Bronchial epithelial cell (primary cell): ENCODE measurements around the gene ADORA1. TPM values are rescaled to one million over a fixed set of nuclear protein-coding genes. Genes with fewer than 3 reads are reported as not detected.

ENCODE experiments used
- DNase-seq: peaks from one replicate; pipeline ENCODE4 v3.0.0-alpha.2; 2010; ENCODE audit warnings: low read depth
- FAIRE-seq: peaks from 2 replicates; lab custom pipeline; 2011; peaks lifted over from hg19 to GRCh38; lab: Jason Lieb, UNC
- H3K27me3 ChIP-seq: 2 replicates; pipeline ENCODE4 v1.5.1; 2011; ENCODE audit warnings: low read length; ENCODE audit not compliant: control insufficient read depth, insufficient read depth
- H3K36me3 ChIP-seq: 2 replicates; pipeline ENCODE4 v1.5.1; 2011; ENCODE audit warnings: low read length; ENCODE audit not compliant: control insufficient read depth, insufficient read depth
- H3K4me3 ChIP-seq: 2 replicates; pipeline ENCODE4 v1.5.1; 2011; ENCODE audit warnings: mild to moderate bottlenecking, low read depth, low read length, control low read depth
- CTCF ChIP-seq: IDR thresholded peaks from 2 replicates; pipeline ENCODE4 v1.5.1; 2011; ENCODE audit warnings: mild to moderate bottlenecking, moderate library complexity, low read length, control low read depth, inconsistent platforms; ENCODE audit not compliant: insufficient read depth, severe bottlenecking
- total RNA-seq: library from RNA; depleted of rRNA; stranded (reverse); fragments of >200 nt; gene quantifications from 2 replicates; pipeline ENCODE4 v1.2.1, GENCODE V29; 2014

ADORA1 gene
- total RNA-seq, 1 donor from 2014 or later: under 0.01 TPM

- FAIRE-seq (no peak), DNase-seq (no peak)
- H3K27me3 ChIP-seq: no peaks in the 10 kb centered on the region
- no peak overlapping the region for H3K4me3 ChIP-seq
- no peak for TF ChIP-seq CTCF
- no peaks in the 10 kb centered on the region for H3K36me3 ChIP-seq
These were observed 25.8 kb downstream of the ADORA1 start for GRCh38 chr1:203153051-203153988.

GRCh38 chr1:203153989-203154821 is 26.7 kb downstream of the ADORA1 start:
- FAIRE-seq: peak; percentile 47
- peak; percentile 80 for DNase-seq
- no peak for TF ChIP-seq CTCF
- Histone ChIP-seq H3K36me3 (no peaks in the 10 kb centered on the region), H3K4me3 (no peak overlapping the region), H3K27me3 (no peaks in the 10 kb centered on the region)

- DNase-seq: no peak
- no peaks in the 10 kb centered on the region for H3K27me3 ChIP-seq
- FAIRE-seq: no peak
- H3K4me3 ChIP-seq: no peak overlapping the region
- TF ChIP-seq CTCF: no peak
- no peaks in the 10 kb centered on the region for H3K36me3 ChIP-seq
These were observed 28.8 kb downstream of the ADORA1 start for GRCh38 chr1:203156280-203156679.

GRCh38 chr1:203158423-203158822 is 30.9 kb downstream of the ADORA1 start:
- Histone ChIP-seq H3K36me3 (no peaks in the 10 kb centered on the region), H3K27me3 (no peaks in the 10 kb centered on the region), H3K4me3 (no peak overlapping the region)
- TF ChIP-seq CTCF: no peak
- FAIRE-seq: no peak
- no peak for DNase-seq

GRCh38 chr1:203158960-203159665 is 31.6 kb downstream of the ADORA1 start:
- Histone ChIP-seq H3K27me3 (peaks cover 2% of the 10 kb centered on the region), H3K36me3 (no peaks in the 10 kb centered on the region), H3K4me3 (no peak overlapping the region)
- FAIRE-seq (no peak), DNase-seq (no peak)
- TF ChIP-seq CTCF: no peak
